Stimulated activated naive CD8-positive, alpha-beta T cell treated with anti-CD3 and anti-CD28 coated beads, Interleukin-15, Interleukin-2, amounts not matched to agents 100 ng/mL and 50 ng/mL, for 24 hours (primary cell): ENCODE measurements around the gene ACTR10.

Source experiments
- H3K27ac Mint-ChIP-seq: one replicate; pipeline ENCODE4 v1.8.0; 2021; ENCODE audit warnings: mild to moderate bottlenecking, mixed read lengths
- H3K27me3 Mint-ChIP-seq: one replicate; pipeline ENCODE4 v1.8.0; 2021; ENCODE audit warnings: mixed read lengths
- H3K36me3 Mint-ChIP-seq: one replicate; pipeline ENCODE4 v1.8.0; 2021; ENCODE audit warnings: low read depth, mixed read lengths
- H3K4me1 Mint-ChIP-seq: one replicate; pipeline ENCODE4 v1.8.0; 2021; ENCODE audit warnings: low read depth, mixed read lengths
- H3K4me3 Mint-ChIP-seq: one replicate; pipeline ENCODE4 v1.8.0; 2021; ENCODE audit warnings: mild to moderate bottlenecking, mixed read lengths
- H3K9me3 Mint-ChIP-seq: one replicate; pipeline ENCODE4 v1.8.0; 2021; ENCODE audit warnings: mixed read lengths

Gene ACTR10

DNA sequence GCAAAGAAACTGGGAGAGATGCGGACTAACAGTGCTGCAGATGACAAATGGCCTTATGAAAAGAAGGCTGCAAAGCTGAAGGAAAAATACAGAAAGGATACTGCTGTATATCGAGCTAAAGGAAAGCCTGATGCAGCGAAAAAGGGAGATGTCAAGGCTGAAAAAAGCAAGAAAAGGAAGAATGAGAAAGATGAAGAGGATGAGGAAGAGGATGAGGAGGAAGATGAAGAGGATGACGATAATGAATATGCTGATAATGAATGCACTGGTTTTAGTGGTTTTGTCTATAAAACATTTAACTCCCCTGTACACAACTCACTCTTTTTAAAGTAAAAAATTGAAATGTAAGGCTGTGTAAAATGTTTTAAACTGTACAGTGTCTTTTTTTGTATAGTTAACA is 85.2 kb downstream of the ACTR10 start:
- H3K36me3 Mint-ChIP-seq, result peaks cover 84% of the 10 kb centered on the region
- H3K4me1 Mint-ChIP-seq, result peaks cover 72% of the 10 kb centered on the region
- H3K27ac Mint-ChIP-seq, result peak overlapping the region; percentile 66
- no peaks in the 10 kb centered on the region for H3K27me3 Mint-ChIP-seq
- no peak overlapping the region for H3K4me3 Mint-ChIP-seq
- no peaks in the 10 kb centered on the region for H3K9me3 Mint-ChIP-seq
